ENCODE data around the gene PEX5.
"Not testable (repeated sequence)": the region's sequence is repeated elsewhere in the genome, so short reads cannot be mapped to it uniquely, and the experiment has no call there.

PEX5 gene

GRCh38 chr12:7219599-7220243, 30.2 kb downstream of the PEX5 start:
- DNase-seq, result peak; percentile 10

- no peak for DNase-seq
Observed at GRCh38 chr12:7221486-7221885, 32.0 kb downstream of the PEX5 start.

DNA sequence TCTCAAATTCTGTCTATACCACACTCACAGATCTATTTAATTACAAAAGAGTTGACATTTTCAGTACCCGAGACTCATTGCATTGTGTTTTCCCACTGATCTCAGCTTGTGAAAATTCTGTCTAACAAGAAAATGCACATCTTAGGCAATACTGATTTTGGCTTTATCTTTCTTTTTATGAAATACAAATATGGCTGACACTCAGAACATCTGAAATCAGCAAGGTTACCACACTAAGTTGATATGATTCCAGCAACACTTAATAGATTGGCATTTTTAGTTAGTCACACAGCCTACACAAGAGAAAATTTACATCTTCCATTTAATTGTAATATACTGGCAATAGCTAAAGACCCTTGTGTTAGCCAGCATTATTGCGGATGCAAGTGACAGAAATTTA, 40.3 kb downstream of the PEX5 start:
- DNase-seq, result no peak

GRCh38 chr12:7241404-7242005, 52.0 kb downstream of the PEX5 start:
- DNase-seq, result no peak

DNA sequence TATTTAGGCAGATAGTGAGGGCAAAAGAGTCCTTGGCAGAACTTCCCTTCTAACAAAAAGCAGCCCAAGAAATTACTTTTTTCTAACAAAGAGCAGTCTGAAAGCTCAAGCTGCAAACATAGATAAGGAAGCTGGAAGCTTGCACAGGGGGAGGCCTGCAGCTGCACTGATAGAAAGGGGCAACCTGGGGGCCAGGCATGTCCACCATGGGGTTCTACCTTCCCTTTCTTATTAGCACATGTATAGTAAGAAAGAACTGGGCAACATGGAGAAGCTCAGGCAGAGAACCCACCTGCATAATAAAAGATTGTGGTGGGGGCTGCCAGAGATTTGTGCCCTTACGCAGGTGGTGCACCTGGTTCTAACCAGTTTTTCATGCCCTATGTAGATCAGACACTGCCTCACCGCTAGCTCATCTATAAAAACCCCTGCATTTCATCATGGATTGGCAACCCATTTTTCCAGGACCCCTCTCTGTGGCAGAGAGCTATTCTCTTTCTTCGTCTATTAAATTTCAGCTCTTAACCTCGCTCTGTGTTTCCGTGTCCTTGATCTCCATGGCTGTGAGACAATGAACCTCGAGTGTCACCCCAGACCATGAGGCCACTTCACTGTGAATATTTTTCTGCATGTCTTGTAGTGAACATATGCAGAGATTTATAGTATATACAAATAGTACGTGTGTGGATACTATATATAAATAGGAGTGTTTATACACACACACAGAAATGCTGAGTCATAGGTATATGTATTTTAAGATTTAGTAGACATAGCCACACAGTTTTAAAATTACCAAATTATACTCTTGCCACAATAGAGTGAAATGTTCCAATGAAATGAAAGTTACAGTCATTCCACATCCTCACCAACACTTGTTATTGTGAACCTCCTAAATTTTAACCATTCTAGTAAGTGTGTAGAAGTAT, 53.0 kb downstream of the PEX5 start:
- DNase-seq, result no peak

- not testable (repeated sequence) for DNase-seq
Observed at GRCh38 chr12:7251328-7251996, 62.0 kb downstream of the PEX5 start.

DNA sequence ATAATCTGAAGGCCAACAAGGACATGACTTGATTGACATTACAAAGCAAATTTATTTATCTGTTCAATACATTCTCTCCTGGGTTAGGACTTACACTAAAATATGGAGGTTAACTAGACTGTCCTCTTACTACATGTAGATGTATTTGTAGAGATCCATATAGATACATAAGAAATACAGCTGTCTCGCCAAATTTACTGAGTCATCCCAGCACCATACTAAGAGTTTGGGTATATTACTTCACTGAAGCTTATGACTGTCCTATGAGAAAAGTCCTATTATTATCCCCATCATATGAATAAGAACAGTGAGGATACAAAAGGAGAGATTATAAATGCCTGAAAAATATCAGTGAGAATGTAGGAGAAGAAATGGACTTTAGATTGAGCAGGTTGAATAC, 69.6 kb downstream of the PEX5 start:
- DNase-seq, result no peak

All from NCI-H510A (cell line).